MCF 10A (cell line): ENCODE data around the gene CDK14. TPM values are rescaled to one million over a fixed set of nuclear protein-coding genes. Genes with fewer than 3 reads are reported as not detected.

ENCODE experiments used
- BruUV-seq: library from RNA; stranded (reverse); fragments of 400-500 nt; replicated peaks from 2 replicates; lab custom pipeline; 2021; lab: Mats Ljungman, UMichigan
- CTCF ChIA-PET: fragments of 300-600 bp; sonication (Branson Sonifier 250); formaldehyde crosslinking; extraction: SDS; loops from one replicate; lab custom pipeline; 2021; ENCODE audit warnings: antibody characterized with exemption, inconsistent platforms; lab: Yijun Ruan, JAX
- POLR2A ChIA-PET: fragments of 300-600, 350-650 bp; sonication (Branson Sonifier 250); formaldehyde crosslinking; extraction: SDS; loops from one replicate; lab custom pipeline; 2020; ENCODE audit warnings: antibody characterized with exemption, inconsistent platforms; lab: Yijun Ruan, JAX
- DNase-seq: peaks from one replicate; pipeline ENCODE4 v3.0.0-alpha.2; 2018; ENCODE audit not compliant: unreplicated experiment
- H3K27ac Mint-ChIP-seq: one replicate; pipeline ENCODE4 v1.8.0; 2022; ENCODE audit warnings: mild to moderate bottlenecking, low read depth, mixed read lengths; ENCODE audit not compliant: unreplicated experiment
- H3K27me3 Mint-ChIP-seq: one replicate; pipeline ENCODE4 v1.8.0; 2022; ENCODE audit warnings: mixed read lengths; ENCODE audit not compliant: insufficient read depth, unreplicated experiment
- H3K36me3 Mint-ChIP-seq: one replicate; pipeline ENCODE4 v1.8.0; 2022; ENCODE audit warnings: mild to moderate bottlenecking, moderate library complexity, mixed read lengths; ENCODE audit not compliant: insufficient read depth, unreplicated experiment
- H3K4me1 Mint-ChIP-seq: one replicate; pipeline ENCODE4 v1.8.0; 2022; ENCODE audit warnings: mixed read lengths; ENCODE audit not compliant: insufficient read depth, unreplicated experiment
- H3K4me3 Mint-ChIP-seq: one replicate; pipeline ENCODE4 v1.8.0; 2022; ENCODE audit warnings: mild to moderate bottlenecking, moderate library complexity, mixed read lengths; ENCODE audit not compliant: unreplicated experiment
- H3K9me3 Mint-ChIP-seq: one replicate; pipeline ENCODE4 v1.8.0; 2022; ENCODE audit warnings: mixed read lengths; ENCODE audit not compliant: unreplicated experiment
- intact Hi-C: fragments of 100-400 bp; cut with micrococcal nuclease; formaldehyde crosslinking; loops from 2 replicates; pipeline ENCODE4 v1.14.1; 2022
- total RNA-seq: library from RNA; stranded (reverse); gene quantifications from 2 replicates; pipeline ENCODE4 v1.2.3, GENCODE V29; 2022
- TF ChIP-seq, protein P1 (sequence below): fragments of 200-600 bp; IDR thresholded peaks from one replicate; pipeline ENCODE4 v1.8.0; 2022; ENCODE audit warnings: antibody characterized with exemption, mild to moderate bottlenecking; ENCODE audit not compliant: unreplicated experiment

CDK14 gene
- total RNA-seq, 1 experiment from 2014 or later, result 32.0 TPM

DNA sequence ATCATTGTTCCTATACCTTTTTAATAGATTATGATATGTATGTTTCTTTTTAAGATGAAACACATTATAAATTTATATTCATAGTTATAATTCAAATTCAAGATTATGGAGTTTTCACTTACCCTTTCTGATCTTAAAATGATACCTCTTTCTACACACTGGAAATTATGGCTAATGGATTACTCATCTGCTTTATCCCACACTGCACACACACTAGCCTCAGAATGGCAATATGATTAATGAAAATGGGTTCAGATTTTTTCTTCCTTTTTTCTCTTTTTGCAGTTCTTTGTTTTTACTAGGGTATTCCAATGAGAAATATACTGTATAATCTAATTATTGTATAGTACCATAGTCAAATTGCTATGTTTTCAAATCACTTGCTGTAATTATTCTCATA, 585.8 kb downstream of the CDK14 start:
- Mint-ChIP-seq H3K9me3 (peaks cover 7% of the 10 kb centered on the region), H3K4me1 (peaks cover 10% of the 10 kb centered on the region), H3K27ac (peak overlapping the region; percentile 62), H3K27me3 (no peaks in the 10 kb centered on the region), H3K36me3 (no peaks in the 10 kb centered on the region), H3K4me3 (no peak overlapping the region)
- POLR2A ChIA-PET, result interaction anchor here (2.9 kb wide), 1 partner anchor 17 kb away, joined by 16 read pairs; no protein-coding TSS in a partner anchor
- DNase-seq, result no peak
- TF ChIP-seq, protein P1, sequence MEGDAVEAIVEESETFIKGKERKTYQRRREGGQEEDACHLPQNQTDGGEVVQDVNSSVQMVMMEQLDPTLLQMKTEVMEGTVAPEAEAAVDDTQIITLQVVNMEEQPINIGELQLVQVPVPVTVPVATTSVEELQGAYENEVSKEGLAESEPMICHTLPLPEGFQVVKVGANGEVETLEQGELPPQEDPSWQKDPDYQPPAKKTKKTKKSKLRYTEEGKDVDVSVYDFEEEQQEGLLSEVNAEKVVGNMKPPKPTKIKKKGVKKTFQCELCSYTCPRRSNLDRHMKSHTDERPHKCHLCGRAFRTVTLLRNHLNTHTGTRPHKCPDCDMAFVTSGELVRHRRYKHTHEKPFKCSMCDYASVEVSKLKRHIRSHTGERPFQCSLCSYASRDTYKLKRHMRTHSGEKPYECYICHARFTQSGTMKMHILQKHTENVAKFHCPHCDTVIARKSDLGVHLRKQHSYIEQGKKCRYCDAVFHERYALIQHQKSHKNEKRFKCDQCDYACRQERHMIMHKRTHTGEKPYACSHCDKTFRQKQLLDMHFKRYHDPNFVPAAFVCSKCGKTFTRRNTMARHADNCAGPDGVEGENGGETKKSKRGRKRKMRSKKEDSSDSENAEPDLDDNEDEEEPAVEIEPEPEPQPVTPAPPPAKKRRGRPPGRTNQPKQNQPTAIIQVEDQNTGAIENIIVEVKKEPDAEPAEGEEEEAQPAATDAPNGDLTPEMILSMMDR, result no peak
- CTCF ChIA-PET, result interaction anchor here (1.1 kb wide), 1 partner anchor 106 kb away, joined by 3 read pairs; no protein-coding TSS in a partner anchor
- BruUV-seq, result no TSS peak
- intact Hi-C loops, result loop anchor here (1.0 to 5.0 kb wide), 2 partner anchors 17 to 80 kb away; partner anchors contain the start of gene FZD1

DNA sequence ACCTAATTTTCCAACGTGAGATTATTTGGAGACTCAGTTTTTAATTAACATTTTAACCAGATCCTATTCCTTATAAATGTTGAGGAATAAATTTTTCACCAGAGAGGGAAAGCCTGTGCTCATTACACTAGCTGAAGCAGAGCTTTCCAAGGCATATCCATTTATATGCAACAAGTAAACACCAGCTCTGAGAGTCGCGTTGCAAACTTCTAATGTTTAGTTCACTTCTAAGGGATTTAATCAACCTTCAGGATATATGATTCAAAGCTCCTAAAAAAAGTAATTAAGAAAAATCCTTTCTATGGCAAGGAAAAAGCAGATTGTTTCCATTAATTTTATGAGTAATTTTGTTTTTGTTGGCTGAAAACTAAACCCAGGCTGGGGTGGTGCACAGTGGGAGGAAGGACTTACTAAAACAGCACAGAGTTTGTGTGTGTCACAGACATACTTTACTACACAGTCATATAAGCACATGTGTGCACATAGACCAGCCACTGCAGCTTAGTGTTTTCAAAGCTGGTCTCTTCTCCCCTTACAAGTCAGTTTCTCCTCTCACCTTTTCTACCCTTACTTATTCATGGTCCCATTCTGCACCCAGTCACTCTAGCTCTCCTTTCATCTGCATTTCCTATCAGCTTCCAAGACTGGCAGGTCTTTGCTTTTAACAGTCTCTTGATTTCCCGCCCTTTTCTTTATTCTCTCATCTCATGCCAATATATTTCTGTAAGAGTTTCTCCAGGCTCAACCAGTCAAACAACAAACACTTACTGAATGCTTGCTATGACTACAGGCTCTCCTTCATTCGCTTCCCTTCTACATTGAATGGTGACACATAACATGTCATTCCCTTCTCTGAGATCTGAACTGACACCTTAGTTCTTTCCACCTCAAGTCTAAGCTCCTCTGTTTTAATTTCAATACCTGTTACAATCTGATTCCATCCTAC, 587.0 kb downstream of the CDK14 start:
- peaks cover 10% of the 10 kb centered on the region for H3K4me1 Mint-ChIP-seq
- no peaks in the 10 kb centered on the region for H3K27me3 Mint-ChIP-seq
- no TSS peak for BruUV-seq
- H3K4me3 Mint-ChIP-seq, result no peak overlapping the region
- intact Hi-C loops, result loop anchor here (1.0 to 5.0 kb wide), 3 partner anchors 18 to 94 kb away; partner anchors contain the start of gene FZD1
- POLR2A ChIA-PET, result interaction anchor here (0.6 to 2.9 kb wide), 8 partner anchors 14 to 936 kb away, joined by 3 to 16 read pairs (median 4); no protein-coding TSS in a partner anchor
- no peaks in the 10 kb centered on the region for H3K36me3 Mint-ChIP-seq
- TF ChIP-seq, protein P1, result no peak
- peaks cover 7% of the 10 kb centered on the region for H3K9me3 Mint-ChIP-seq
- CTCF ChIA-PET, result interaction anchor here (0.7 to 1.7 kb wide), 5 partner anchors 13 to 1120 kb away, joined by 3 to 8 read pairs (median 3); no protein-coding TSS in a partner anchor
- peak overlapping the region; percentile 54 for H3K27ac Mint-ChIP-seq
- DNase-seq, result peak; percentile 78

DNA sequence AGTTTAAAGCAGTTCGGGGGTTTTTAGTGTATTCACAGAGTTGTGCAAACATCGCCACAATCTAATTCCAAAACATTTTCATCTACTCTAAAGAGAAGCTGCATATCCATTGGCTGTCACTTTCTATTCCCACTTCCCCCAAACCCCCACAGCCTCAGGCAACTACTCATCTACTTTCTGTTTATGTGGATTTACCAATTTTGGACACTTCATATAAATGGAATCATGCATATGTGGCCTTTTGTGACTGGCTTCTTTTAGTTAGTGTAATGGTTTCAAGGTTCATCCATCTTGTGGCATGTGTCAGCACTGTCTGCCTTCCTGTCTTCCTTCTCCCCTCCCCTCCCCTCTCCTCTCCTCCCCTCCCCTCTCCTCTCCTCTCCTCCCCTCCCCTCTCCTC, 589.6 kb downstream of the CDK14 start:
- ChIA-PET CTCF (interaction anchor here (1.0 kb wide), 1 partner anchor 561 kb away, joined by 4 read pairs; no protein-coding TSS in a partner anchor), POLR2A (no interaction called here)
- no peaks in the 10 kb centered on the region for H3K27me3 Mint-ChIP-seq
- no peak for DNase-seq
- no peak overlapping the region for H3K27ac Mint-ChIP-seq
- H3K9me3 Mint-ChIP-seq, result peaks cover 7% of the 10 kb centered on the region
- TF ChIP-seq, protein P1, result no peak
- H3K4me1 Mint-ChIP-seq, result peaks cover 10% of the 10 kb centered on the region
- BruUV-seq, result no TSS peak
- intact Hi-C loops, result no loop called here
- H3K4me3 Mint-ChIP-seq, result no peak overlapping the region
- no peaks in the 10 kb centered on the region for H3K36me3 Mint-ChIP-seq

DNA sequence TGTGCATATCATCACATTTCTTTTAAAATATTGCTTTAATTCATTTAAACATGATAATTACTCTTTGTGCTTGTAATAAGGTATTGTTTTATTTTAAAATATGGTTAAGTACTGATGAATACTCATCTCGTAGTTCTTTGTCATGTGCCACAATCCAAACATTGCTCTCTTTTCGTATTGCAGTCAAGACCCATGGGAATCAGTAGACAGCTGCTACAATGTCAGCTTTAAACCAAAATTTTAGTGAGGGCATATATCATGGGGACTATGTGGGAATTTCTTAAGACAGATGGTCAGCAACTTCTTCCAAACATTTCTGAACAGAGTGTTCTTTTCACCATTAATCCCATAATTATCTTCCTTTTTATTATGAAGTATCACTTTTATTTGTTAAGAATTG, 590.9 kb downstream of the CDK14 start:
- Mint-ChIP-seq H3K27ac (no peak overlapping the region), H3K27me3 (no peaks in the 10 kb centered on the region), H3K9me3 (no peaks in the 10 kb centered on the region), H3K36me3 (no peaks in the 10 kb centered on the region), H3K4me1 (peaks cover 10% of the 10 kb centered on the region), H3K4me3 (no peak overlapping the region)
- DNase-seq, result no peak
- ChIA-PET POLR2A (interaction anchor here (0.7 kb wide), 1 partner anchor 19 kb away, joined by 3 read pairs; no protein-coding TSS in a partner anchor), CTCF (interaction anchor here (0.7 to 1.0 kb wide), 2 partner anchors 261 to 560 kb away, joined by 4 read pairs; no protein-coding TSS in a partner anchor)
- TF ChIP-seq, protein P1, result no peak
- BruUV-seq, result no TSS peak
- intact Hi-C loops, result no loop called here
